HL-60 (cell line): ENCODE results near the gene SOBP.

Experiments
- DNase-seq, 2 experiments: peaks; one replicate each; pipeline ENCODE4 v3.0.0-alpha.2; 2010 to 2020; ENCODE audit warnings: low read depth in 1 of 2, low spot score in 1 of 2
- H3K27ac ChIP-seq: fragments of 250-450 bp; sonication (Bioruptor Pico); replicated peaks from 2 replicates; pipeline ENCODE4 v1.5.1; 2020; ENCODE audit warnings: mild to moderate bottlenecking, moderate library complexity
- H3K27me3 ChIP-seq: fragments of 250-450 bp; sonication (Bioruptor Pico); 2 replicates; pipeline ENCODE4 v1.5.1; 2021; ENCODE audit warnings: mild to moderate bottlenecking, moderate library complexity; ENCODE audit not compliant: insufficient read depth, poor library complexity, severe bottlenecking
- H3K4me3 ChIP-seq: replicated peaks from 2 replicates; pipeline ENCODE4 v1.5.1; 2011; ENCODE audit warnings: mild to moderate bottlenecking, control low read depth, low read length; ENCODE audit not compliant: insufficient read depth
- GABPA ChIP-seq: IDR thresholded peaks from 2 replicates; pipeline ENCODE4 v1.6.1; 2012; ENCODE audit warnings: low read depth
- POLR2AphosphoS5 ChIP-seq: IDR thresholded peaks from 2 replicates; pipeline ENCODE4 v1.6.1; 2012; ENCODE audit warnings: low read depth
- SPI1 ChIP-seq: IDR thresholded peaks from 2 replicates; pipeline ENCODE4 v1.6.1; 2012; ENCODE audit warnings: low read depth, mild to moderate bottlenecking, borderline replicate concordance
- TF ChIP-seq, protein P1 (sequence below): IDR thresholded peaks from 2 replicates; pipeline ENCODE4 v1.6.1; 2012; ENCODE audit warnings: low read depth; ENCODE audit not compliant: insufficient replicate concordance
- TF ChIP-seq, protein P2 (sequence below): IDR thresholded peaks from one replicate; pipeline ENCODE4 v1.5.1; 2011; ENCODE audit warnings: low read length, control low read depth, inconsistent platforms; ENCODE audit not compliant: insufficient read depth

Gene SOBP

DNA sequence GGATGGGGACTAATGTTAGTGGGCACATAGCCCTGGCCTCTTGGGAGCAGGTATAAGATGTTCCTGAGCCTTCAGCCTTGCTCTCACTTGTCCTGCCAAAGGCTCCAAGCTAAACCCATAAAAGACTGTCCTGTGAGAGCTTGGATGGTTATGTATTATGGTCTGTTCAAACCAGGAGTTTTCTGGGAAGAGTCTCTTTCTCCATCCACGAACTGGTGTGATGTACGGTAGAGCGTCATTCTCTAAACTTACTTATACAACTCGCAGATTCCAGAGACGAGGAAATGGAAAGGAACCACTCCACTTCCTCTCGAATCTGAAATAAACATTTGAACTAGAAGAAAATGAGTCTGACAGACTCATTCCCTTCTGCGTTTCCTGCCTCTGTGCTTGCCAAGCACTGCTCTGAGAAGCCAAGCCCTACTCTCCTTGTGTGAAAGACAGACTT is 5.3 kb downstream of the SOBP start:
- Histone ChIP-seq H3K27me3 (peaks cover 33% of the 10 kb centered on the region), H3K27ac (no peak overlapping the region), H3K4me3 (no peak overlapping the region)
- TF ChIP-seq SPI1, result no peak
- TF ChIP-seq, protein P1, sequence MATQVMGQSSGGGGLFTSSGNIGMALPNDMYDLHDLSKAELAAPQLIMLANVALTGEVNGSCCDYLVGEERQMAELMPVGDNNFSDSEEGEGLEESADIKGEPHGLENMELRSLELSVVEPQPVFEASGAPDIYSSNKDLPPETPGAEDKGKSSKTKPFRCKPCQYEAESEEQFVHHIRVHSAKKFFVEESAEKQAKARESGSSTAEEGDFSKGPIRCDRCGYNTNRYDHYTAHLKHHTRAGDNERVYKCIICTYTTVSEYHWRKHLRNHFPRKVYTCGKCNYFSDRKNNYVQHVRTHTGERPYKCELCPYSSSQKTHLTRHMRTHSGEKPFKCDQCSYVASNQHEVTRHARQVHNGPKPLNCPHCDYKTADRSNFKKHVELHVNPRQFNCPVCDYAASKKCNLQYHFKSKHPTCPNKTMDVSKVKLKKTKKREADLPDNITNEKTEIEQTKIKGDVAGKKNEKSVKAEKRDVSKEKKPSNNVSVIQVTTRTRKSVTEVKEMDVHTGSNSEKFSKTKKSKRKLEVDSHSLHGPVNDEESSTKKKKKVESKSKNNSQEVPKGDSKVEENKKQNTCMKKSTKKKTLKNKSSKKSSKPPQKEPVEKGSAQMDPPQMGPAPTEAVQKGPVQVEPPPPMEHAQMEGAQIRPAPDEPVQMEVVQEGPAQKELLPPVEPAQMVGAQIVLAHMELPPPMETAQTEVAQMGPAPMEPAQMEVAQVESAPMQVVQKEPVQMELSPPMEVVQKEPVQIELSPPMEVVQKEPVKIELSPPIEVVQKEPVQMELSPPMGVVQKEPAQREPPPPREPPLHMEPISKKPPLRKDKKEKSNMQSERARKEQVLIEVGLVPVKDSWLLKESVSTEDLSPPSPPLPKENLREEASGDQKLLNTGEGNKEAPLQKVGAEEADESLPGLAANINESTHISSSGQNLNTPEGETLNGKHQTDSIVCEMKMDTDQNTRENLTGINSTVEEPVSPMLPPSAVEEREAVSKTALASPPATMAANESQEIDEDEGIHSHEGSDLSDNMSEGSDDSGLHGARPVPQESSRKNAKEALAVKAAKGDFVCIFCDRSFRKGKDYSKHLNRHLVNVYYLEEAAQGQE, result no peak
- TF ChIP-seq, protein P2, sequence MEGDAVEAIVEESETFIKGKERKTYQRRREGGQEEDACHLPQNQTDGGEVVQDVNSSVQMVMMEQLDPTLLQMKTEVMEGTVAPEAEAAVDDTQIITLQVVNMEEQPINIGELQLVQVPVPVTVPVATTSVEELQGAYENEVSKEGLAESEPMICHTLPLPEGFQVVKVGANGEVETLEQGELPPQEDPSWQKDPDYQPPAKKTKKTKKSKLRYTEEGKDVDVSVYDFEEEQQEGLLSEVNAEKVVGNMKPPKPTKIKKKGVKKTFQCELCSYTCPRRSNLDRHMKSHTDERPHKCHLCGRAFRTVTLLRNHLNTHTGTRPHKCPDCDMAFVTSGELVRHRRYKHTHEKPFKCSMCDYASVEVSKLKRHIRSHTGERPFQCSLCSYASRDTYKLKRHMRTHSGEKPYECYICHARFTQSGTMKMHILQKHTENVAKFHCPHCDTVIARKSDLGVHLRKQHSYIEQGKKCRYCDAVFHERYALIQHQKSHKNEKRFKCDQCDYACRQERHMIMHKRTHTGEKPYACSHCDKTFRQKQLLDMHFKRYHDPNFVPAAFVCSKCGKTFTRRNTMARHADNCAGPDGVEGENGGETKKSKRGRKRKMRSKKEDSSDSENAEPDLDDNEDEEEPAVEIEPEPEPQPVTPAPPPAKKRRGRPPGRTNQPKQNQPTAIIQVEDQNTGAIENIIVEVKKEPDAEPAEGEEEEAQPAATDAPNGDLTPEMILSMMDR, result no peak
- TF ChIP-seq GABPA, result no peak
- no peak for TF ChIP-seq POLR2AphosphoS5
- no peak for DNase-seq

DNA sequence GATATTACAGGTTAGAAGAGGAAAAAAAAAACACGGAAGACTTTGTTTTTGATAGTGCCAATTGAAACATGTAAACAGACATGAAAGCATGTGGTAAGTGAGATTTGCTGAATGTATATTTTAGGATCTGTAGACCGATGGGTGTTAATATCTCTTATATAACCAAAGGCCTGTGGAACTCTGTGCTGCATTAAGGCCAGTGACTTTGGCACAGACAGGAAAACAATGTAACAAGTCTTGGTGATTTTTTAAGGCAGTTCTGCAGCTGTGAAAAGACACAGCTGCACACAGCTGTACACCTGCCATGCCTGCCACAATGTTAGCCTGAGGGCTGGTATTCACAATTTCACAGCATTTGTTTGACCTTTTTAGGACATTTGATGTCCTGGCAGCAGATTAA is 6.1 kb downstream of the SOBP start:
- Histone ChIP-seq H3K4me3 (no peak overlapping the region), H3K27ac (no peak overlapping the region), H3K27me3 (peaks cover 27% of the 10 kb centered on the region)
- TF ChIP-seq GABPA, result no peak
- TF ChIP-seq POLR2AphosphoS5, result no peak
- TF ChIP-seq, protein P1, result no peak
- TF ChIP-seq SPI1, result no peak
- TF ChIP-seq, protein P2, result no peak
- DNase-seq, result no peak

DNA sequence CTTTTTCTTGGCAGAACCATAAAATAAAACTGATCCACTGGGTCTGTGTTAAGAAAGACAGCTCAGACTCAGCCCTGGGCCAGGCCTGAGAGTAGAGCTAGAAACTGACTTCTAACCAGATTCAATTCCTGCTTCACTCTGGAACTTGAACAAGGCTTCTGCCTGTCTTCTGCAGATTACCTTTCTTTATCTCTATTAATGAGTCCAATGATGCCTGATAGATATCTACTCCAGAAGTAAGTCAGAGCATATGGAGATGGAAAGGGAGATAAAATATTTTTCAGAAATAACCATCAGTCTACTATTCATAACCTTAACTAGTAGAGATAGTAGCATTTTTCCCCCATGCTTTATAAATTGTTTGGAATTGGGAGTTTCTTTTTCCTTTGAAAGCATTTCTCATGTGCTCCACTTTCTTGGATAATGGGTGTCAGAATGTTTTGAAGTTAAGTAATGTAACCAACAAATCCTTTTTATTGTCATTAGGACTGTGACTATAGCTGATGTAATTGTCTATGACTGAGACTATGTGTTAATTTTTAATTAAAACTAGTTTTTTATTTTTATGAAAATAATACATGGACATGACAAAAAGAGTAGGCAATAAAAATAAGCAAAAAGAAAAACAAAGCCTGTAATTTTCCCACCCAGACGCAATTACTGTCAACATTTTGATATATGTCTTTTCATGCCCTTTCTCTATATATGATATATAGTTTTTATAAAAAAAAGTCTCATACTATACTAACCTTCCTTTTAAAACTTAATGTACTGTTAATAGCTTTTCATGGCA is 7.2 kb downstream of the SOBP start:
- H3K27me3 ChIP-seq, result peaks cover 16% of the 10 kb centered on the region
- TF ChIP-seq SPI1 (no peak), GABPA (no peak), POLR2AphosphoS5 (no peak)
- TF ChIP-seq, protein P1, result no peak
- TF ChIP-seq, protein P2, result no peak
- DNase-seq, result no peak
- H3K27ac ChIP-seq, result no peak overlapping the region
- no peak overlapping the region for H3K4me3 ChIP-seq
